WTC11 (cell line): Measurements from ENCODE around the gene CORO1A. TPM values are rescaled to one million over a fixed set of nuclear protein-coding genes. Genes with fewer than 3 reads are reported as not detected.

Experiments used
- ATAC-seq: fragments of 200-7000 bp; cut with Tn5 transposase; 2 replicates; pipeline ENCODE4 v1.10.0; 2021; ENCODE audit warnings: mild to moderate bottlenecking, moderate library complexity
- CTCF ChIA-PET: fragments of 300-600 bp; sonication (Branson Sonifier 250); formaldehyde crosslinking; loops from one replicate; lab custom pipeline; 2021; ENCODE audit warnings: antibody characterized with exemption; lab: Charles Lee
- POLR2A ChIA-PET: fragments of 350-600 bp; sonication (Branson Sonifier 250); formaldehyde crosslinking; loops from one replicate; lab custom pipeline; 2021; ENCODE audit warnings: antibody characterized with exemption; lab: Charles Lee
- DNase-seq: peaks from one replicate; pipeline ENCODE4 v3.0.0; 2021; ENCODE audit warnings: low spot score
- H3K27ac Mint-ChIP-seq: 2 replicates; pipeline ENCODE4 v1.8.0; 2021; ENCODE audit warnings: mixed read lengths
- H3K27me3 Mint-ChIP-seq: 2 replicates; pipeline ENCODE4 v1.8.0; 2021; ENCODE audit warnings: low read depth, mild to moderate bottlenecking, moderate library complexity, mixed read lengths
- H3K36me3 Mint-ChIP-seq: 2 replicates; pipeline ENCODE4 v1.8.0; 2021; ENCODE audit warnings: mixed read lengths
- H3K4me1 Mint-ChIP-seq: 2 replicates; pipeline ENCODE4 v1.8.0; 2022; ENCODE audit warnings: mixed read lengths
- H3K4me3 Mint-ChIP-seq: 2 replicates; pipeline ENCODE4 v1.8.0; 2021; ENCODE audit warnings: mild to moderate bottlenecking, moderate library complexity, mixed read lengths
- H3K9me3 Mint-ChIP-seq: 2 replicates; pipeline ENCODE4 v1.8.0; 2021; ENCODE audit warnings: mixed read lengths
- ATF1 ChIP-seq: sonication (generic); formaldehyde crosslinking; IDR thresholded peaks from 2 replicates; pipeline ENCODE4 v1.8.1; 2023; ENCODE audit warnings: mild to moderate bottlenecking, moderate library complexity, missing genetic modification reagents
- GRHL2 ChIP-seq: fragments of 250-450 bp; sonication (Bioruptor Pico); IDR thresholded peaks from 2 replicates; pipeline ENCODE4 v1.8.0; 2022; ENCODE audit warnings: mild to moderate bottlenecking, moderate library complexity; ENCODE audit not compliant: insufficient replicate concordance, severe bottlenecking
- JAZF1 ChIP-seq: fragments of 250-450 bp; sonication (Bioruptor Pico); IDR thresholded peaks from 2 replicates; pipeline ENCODE4 v1.9.0; 2021; ENCODE audit warnings: moderate library complexity, mild to moderate bottlenecking, inconsistent platforms
- SMAD4 ChIP-seq: sonication (generic); formaldehyde crosslinking; IDR thresholded peaks from 2 replicates; pipeline ENCODE4 v1.8.0; 2022; ENCODE audit warnings: mild to moderate bottlenecking, missing genetic modification reagents
- SOX15 ChIP-seq: fragments of 250-450 bp; sonication (Bioruptor Pico); IDR thresholded peaks from 2 replicates; pipeline ENCODE4 v1.9.0; 2021; ENCODE audit warnings: mild to moderate bottlenecking
- SP1 ChIP-seq: sonication (generic); formaldehyde crosslinking; conservative IDR thresholded peaks from 2 replicates; pipeline ENCODE4 v1.8.1; 2022; ENCODE audit warnings: missing genetic modification reagents
- ZNF138 ChIP-seq: sonication (generic); formaldehyde crosslinking; conservative IDR thresholded peaks from 2 replicates; pipeline ENCODE4 v1.8.1; 2022; ENCODE audit warnings: mild to moderate bottlenecking, moderate library complexity, missing genetic modification reagents
- ZNF671 ChIP-seq: fragments of 250-450 bp; sonication (Bioruptor Pico); IDR thresholded peaks from 2 replicates; pipeline ENCODE4 v1.8.0; 2021; ENCODE audit warnings: mild to moderate bottlenecking
- total RNA-seq: library from RNA; stranded (reverse); gene quantifications from 3 replicates; pipeline ENCODE4 v1.2.3, GENCODE V29; 2021
- TF ChIP-seq, protein P1 (sequence below): sonication (generic); formaldehyde crosslinking; IDR thresholded peaks from 2 replicates; pipeline ENCODE4 v1.8.1; 2022; ENCODE audit warnings: mild to moderate bottlenecking, missing genetic modification reagents, moderate library complexity, borderline replicate concordance
- TF ChIP-seq, protein P2 (sequence below): fragments of 250-450 bp; sonication (Bioruptor Pico); conservative IDR thresholded peaks from 2 replicates; pipeline ENCODE4 v1.9.0; 2021; ENCODE audit warnings: mild to moderate bottlenecking
- TF ChIP-seq, protein P3 (sequence below): sonication (generic); formaldehyde crosslinking; IDR thresholded peaks from 2 replicates; pipeline ENCODE4 v1.8.1; 2022; ENCODE audit warnings: missing genetic modification reagents, borderline replicate concordance
- TF ChIP-seq, protein P4 (sequence below): fragments of 250-450 bp; sonication (Bioruptor Pico); IDR thresholded peaks from 2 replicates; pipeline ENCODE4 v1.9.0; 2021; ENCODE audit warnings: mild to moderate bottlenecking
- TF ChIP-seq, protein P5 (sequence below): sonication (generic); formaldehyde crosslinking; IDR thresholded peaks from 2 replicates; pipeline ENCODE4 v1.8.0; 2022; ENCODE audit warnings: mild to moderate bottlenecking, missing genetic modification reagents
- TF ChIP-seq, protein P6 (sequence below): sonication (generic); formaldehyde crosslinking; IDR thresholded peaks from 2 replicates; pipeline ENCODE4 v1.8.1; 2023; ENCODE audit warnings: mild to moderate bottlenecking, missing genetic modification reagents
- TF ChIP-seq, protein P7 (sequence below): sonication (generic); formaldehyde crosslinking; IDR thresholded peaks from 2 replicates; pipeline ENCODE4 v1.8.1; 2022; ENCODE audit warnings: low read depth, missing genetic modification reagents, borderline replicate concordance
- TF ChIP-seq, protein P8 (sequence below): sonication (generic); formaldehyde crosslinking; IDR thresholded peaks from 2 replicates; pipeline ENCODE4 v1.8.1; 2023; ENCODE audit warnings: mild to moderate bottlenecking, missing genetic modification reagents

Gene CORO1A
- total RNA-seq, 1 experiment from 2014 or later = 10.0 TPM

DNA sequence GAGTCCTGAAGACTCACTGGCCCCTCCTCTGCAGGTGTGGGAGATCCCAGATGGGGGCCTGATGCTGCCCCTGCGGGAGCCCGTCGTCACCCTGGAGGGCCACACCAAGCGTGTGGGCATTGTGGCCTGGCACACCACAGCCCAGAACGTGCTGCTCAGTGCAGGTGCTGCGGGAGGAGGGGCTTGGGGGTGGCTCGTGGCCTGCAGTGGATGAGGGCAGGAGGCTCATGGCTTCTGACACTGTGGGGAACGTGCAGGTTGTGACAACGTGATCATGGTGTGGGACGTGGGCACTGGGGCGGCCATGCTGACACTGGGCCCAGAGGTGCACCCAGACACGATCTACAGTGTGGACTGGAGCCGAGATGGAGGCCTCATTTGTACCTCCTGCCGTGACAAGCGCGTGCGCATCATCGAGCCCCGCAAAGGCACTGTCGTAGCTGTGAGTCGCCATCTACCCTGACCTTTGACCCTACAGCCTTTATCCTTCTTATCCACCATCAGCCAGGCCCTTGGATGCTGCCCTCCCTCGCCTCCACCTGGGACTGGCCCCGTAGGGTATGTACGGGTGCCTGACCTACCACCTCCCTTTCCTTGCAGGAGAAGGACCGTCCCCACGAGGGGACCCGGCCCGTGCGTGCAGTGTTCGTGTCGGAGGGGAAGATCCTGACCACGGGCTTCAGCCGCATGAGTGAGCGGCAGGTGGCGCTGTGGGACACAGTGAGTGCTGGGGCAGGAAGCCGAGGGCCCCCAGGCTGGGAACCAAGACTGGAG, 3.6 kb downstream of the CORO1A start (continued):
- TF ChIP-seq, protein P1, sequence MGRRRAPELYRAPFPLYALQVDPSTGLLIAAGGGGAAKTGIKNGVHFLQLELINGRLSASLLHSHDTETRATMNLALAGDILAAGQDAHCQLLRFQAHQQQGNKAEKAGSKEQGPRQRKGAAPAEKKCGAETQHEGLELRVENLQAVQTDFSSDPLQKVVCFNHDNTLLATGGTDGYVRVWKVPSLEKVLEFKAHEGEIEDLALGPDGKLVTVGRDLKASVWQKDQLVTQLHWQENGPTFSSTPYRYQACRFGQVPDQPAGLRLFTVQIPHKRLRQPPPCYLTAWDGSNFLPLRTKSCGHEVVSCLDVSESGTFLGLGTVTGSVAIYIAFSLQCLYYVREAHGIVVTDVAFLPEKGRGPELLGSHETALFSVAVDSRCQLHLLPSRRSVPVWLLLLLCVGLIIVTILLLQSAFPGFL (CRISPR knock-in tag) = no peak
- TF ChIP-seq SOX15 (CRISPR knock-in tag) = no peak
- TF ChIP-seq, protein P2, sequence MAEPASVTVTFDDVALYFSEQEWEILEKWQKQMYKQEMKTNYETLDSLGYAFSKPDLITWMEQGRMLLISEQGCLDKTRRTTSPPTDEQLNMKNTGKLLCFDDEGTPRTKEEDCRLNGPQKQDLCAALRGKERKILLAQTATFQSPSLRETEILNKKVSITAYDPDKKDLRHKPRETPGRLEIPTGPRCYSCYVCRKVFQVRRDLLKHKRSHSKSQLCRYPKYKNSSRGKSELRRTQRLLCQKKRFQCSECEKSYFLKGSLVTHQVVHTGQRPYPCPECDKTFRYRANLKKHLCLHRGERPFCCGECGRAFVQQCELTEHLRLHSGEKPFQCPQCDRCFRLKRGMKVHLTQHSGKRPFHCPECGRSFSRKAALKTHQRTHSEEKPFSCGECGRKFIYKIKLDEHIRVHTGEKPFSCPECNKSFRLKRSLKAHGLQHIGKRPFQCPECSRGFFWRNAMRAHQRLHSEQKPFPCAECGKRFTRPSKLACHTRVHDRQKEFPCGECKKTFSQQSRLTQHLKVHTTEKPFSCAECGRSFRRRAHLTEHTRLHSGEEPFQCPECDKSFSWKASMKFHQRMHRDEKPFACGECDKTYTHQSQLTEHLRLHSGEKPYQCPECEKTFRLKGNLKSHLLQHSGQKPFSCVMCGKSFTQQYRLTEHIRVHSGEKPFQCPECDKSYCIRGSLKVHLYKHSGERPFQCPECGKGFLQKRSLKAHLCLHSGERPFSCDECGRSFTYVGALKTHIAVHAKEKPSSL (CRISPR knock-in tag) = no peak
- TF ChIP-seq, protein P3, sequence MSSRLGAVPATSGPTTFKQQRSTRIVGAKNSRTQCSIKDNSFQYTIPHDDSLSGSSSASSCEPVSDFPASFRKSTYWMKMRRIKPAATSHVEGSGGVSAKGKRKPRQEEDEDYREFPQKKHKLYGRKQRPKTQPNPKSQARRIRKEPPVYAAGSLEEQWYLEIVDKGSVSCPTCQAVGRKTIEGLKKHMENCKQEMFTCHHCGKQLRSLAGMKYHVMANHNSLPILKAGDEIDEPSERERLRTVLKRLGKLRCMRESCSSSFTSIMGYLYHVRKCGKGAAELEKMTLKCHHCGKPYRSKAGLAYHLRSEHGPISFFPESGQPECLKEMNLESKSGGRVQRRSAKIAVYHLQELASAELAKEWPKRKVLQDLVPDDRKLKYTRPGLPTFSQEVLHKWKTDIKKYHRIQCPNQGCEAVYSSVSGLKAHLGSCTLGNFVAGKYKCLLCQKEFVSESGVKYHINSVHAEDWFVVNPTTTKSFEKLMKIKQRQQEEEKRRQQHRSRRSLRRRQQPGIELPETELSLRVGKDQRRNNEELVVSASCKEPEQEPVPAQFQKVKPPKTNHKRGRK (CRISPR knock-in tag) = no peak
- no peak for TF ChIP-seq ZNF671 (CRISPR knock-in tag)
- TF ChIP-seq, protein P4, sequence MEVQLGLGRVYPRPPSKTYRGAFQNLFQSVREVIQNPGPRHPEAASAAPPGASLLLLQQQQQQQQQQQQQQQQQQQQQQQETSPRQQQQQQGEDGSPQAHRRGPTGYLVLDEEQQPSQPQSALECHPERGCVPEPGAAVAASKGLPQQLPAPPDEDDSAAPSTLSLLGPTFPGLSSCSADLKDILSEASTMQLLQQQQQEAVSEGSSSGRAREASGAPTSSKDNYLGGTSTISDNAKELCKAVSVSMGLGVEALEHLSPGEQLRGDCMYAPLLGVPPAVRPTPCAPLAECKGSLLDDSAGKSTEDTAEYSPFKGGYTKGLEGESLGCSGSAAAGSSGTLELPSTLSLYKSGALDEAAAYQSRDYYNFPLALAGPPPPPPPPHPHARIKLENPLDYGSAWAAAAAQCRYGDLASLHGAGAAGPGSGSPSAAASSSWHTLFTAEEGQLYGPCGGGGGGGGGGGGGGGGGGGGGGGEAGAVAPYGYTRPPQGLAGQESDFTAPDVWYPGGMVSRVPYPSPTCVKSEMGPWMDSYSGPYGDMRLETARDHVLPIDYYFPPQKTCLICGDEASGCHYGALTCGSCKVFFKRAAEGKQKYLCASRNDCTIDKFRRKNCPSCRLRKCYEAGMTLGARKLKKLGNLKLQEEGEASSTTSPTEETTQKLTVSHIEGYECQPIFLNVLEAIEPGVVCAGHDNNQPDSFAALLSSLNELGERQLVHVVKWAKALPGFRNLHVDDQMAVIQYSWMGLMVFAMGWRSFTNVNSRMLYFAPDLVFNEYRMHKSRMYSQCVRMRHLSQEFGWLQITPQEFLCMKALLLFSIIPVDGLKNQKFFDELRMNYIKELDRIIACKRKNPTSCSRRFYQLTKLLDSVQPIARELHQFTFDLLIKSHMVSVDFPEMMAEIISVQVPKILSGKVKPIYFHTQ (CRISPR knock-in tag) = no peak
- no peak for TF ChIP-seq GRHL2

DNA sequence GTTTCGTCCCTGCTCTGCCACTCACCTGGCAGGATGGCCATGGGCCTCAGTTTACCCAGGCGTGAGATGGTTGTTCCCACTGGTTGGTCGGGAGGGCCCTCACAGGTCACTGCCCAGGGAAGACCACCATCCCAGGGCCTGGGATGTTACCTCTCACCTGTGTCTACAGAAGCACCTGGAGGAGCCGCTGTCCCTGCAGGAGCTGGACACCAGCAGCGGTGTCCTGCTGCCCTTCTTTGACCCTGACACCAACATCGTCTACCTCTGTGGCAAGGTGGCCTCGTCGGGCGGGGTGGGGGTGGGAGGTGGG, 4.1 kb downstream of the CORO1A start:
- DNase-seq = no peak
- POLR2A ChIA-PET = no interaction called here
- ATAC-seq = no peak
- no peak overlapping the region for H3K4me3 Mint-ChIP-seq
- TF ChIP-seq, protein P5, sequence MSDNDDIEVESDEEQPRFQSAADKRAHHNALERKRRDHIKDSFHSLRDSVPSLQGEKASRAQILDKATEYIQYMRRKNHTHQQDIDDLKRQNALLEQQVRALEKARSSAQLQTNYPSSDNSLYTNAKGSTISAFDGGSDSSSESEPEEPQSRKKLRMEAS (CRISPR knock-in tag) = 0 out of 2 replicates have a peak, but pooled peaks have one; percentile 1
- TF ChIP-seq, protein P6, sequence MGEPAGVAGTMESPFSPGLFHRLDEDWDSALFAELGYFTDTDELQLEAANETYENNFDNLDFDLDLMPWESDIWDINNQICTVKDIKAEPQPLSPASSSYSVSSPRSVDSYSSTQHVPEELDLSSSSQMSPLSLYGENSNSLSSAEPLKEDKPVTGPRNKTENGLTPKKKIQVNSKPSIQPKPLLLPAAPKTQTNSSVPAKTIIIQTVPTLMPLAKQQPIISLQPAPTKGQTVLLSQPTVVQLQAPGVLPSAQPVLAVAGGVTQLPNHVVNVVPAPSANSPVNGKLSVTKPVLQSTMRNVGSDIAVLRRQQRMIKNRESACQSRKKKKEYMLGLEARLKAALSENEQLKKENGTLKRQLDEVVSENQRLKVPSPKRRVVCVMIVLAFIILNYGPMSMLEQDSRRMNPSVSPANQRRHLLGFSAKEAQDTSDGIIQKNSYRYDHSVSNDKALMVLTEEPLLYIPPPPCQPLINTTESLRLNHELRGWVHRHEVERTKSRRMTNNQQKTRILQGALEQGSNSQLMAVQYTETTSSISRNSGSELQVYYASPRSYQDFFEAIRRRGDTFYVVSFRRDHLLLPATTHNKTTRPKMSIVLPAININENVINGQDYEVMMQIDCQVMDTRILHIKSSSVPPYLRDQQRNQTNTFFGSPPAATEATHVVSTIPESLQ (CRISPR knock-in tag) = no peak
- no peak overlapping the region for H3K27ac Mint-ChIP-seq
- H3K27me3 Mint-ChIP-seq = peaks cover 17% of the 10 kb centered on the region
- H3K4me1 Mint-ChIP-seq = peaks cover 7% of the 10 kb centered on the region
- no peaks in the 10 kb centered on the region for H3K9me3 Mint-ChIP-seq
- CTCF ChIA-PET = interaction anchor here (0.6 to 4.8 kb wide), 10 partner anchors 9 to 447 kb away, joined by 3 to 21 read pairs (median 4); partner anchors contain the start of genes TBX6, YPEL3 and ZNF771
- no peaks in the 10 kb centered on the region for H3K36me3 Mint-ChIP-seq

DNA sequence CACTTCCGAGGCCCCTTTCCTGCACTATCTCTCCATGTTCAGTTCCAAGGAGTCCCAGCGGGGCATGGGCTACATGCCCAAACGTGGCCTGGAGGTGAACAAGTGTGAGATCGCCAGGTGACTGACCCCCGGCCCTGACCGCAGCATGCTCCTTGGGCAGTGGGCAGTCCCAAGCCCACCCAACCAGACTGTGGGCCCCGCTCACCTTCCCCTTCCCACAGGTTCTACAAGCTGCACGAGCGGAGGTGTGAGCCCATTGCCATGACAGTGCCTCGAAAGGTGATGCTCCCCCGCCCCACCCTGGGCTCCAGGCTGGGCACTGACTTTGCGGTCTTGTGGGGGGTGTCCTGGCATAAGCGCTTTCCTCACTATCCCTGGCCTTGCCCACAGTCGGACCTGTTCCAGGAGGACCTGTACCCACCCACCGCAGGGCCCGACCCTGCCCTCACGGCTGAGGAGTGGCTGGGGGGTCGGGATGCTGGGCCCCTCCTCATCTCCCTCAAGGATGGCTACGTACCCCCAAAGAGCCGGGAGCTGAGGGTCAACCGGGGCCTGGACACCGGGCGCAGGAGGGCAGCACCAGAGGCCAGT, 4.7 kb downstream of the CORO1A start:
- CTCF ChIA-PET = interaction anchor here (0.6 to 4.8 kb wide), 10 partner anchors 10 to 446 kb away, joined by 3 to 21 read pairs (median 4); partner anchors contain the start of genes TBX6, YPEL3 and ZNF771
- TF ChIP-seq, protein P7, sequence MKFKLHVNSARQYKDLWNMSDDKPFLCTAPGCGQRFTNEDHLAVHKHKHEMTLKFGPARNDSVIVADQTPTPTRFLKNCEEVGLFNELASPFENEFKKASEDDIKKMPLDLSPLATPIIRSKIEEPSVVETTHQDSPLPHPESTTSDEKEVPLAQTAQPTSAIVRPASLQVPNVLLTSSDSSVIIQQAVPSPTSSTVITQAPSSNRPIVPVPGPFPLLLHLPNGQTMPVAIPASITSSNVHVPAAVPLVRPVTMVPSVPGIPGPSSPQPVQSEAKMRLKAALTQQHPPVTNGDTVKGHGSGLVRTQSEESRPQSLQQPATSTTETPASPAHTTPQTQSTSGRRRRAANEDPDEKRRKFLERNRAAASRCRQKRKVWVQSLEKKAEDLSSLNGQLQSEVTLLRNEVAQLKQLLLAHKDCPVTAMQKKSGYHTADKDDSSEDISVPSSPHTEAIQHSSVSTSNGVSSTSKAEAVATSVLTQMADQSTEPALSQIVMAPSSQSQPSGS (CRISPR knock-in tag) = no peak
- TF ChIP-seq SMAD4 (CRISPR knock-in tag) (no peak), SP1 (CRISPR knock-in tag) (no peak), JAZF1 (CRISPR knock-in tag) (no peak), ZNF138 (no peak), ATF1 (CRISPR knock-in tag) (no peak)
- TF ChIP-seq, protein P8, sequence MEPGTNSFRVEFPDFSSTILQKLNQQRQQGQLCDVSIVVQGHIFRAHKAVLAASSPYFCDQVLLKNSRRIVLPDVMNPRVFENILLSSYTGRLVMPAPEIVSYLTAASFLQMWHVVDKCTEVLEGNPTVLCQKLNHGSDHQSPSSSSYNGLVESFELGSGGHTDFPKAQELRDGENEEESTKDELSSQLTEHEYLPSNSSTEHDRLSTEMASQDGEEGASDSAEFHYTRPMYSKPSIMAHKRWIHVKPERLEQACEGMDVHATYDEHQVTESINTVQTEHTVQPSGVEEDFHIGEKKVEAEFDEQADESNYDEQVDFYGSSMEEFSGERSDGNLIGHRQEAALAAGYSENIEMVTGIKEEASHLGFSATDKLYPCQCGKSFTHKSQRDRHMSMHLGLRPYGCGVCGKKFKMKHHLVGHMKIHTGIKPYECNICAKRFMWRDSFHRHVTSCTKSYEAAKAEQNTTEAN = no peak

More for the DNA sequence above, 4.7 kb downstream of the CORO1A start:
- H3K27ac Mint-ChIP-seq = no peak overlapping the region
- no peak for DNase-seq
- ATAC-seq = no peak
- peaks cover 14% of the 10 kb centered on the region for H3K27me3 Mint-ChIP-seq
- no peaks in the 10 kb centered on the region for H3K36me3 Mint-ChIP-seq
- POLR2A ChIA-PET = no interaction called here
- H3K9me3 Mint-ChIP-seq = no peaks in the 10 kb centered on the region
- H3K4me1 Mint-ChIP-seq = peaks cover 7% of the 10 kb centered on the region
- H3K4me3 Mint-ChIP-seq = no peak overlapping the region
